Common myeloid progenitor, CD34-positive (primary cell): Measurements from ENCODE around the gene AMIGO3.
"Not testable (repeated sequence)": the region's sequence is repeated elsewhere in the genome, so short reads cannot be mapped to it uniquely, and the experiment has no call there.

Experiments used
- CTCF ChIA-PET: fragments of 350-600 bp; sonication (Branson Sonifier 250); formaldehyde crosslinking; loops from one replicate; lab custom pipeline; 2021; ENCODE audit warnings: antibody characterized with exemption; lab: Charles Lee
- POLR2A ChIA-PET: fragments of 350-600 bp; sonication (Branson Sonifier 250); formaldehyde crosslinking; loops from one replicate; lab custom pipeline; 2021; ENCODE audit warnings: antibody characterized with exemption; lab: Charles Lee
- DNase-seq, 3 donors: peaks; one replicate each; pipeline versions ENCODE4 v3.0.0 to v3.0.0-alpha.2; 2013
- H3K27ac ChIP-seq, 2 experiments: 1 replicate in 1 of 2; 2 replicates in 1 of 2; pipeline ENCODE4 v1.7.0; 2013; ENCODE audit warnings: inconsistent platforms in 2 of 2, low read length in 2 of 2, mild to moderate bottlenecking in 2 of 2, low read depth in 1 of 2, moderate library complexity in 1 of 2; ENCODE audit not compliant: severe bottlenecking in 2 of 2, insufficient read depth in 1 of 2, poor library complexity in 1 of 2
- H3K27me3 ChIP-seq, 5 experiments: replicated peaks in 2 of 5; 1 replicate in 3 of 5; 2 replicates in 2 of 5; pipeline versions ENCODE4 v1.6.1 to v1.7.0; 2013; ENCODE audit warnings: low read length in 4 of 5, mild to moderate bottlenecking in 2 of 5, moderate library complexity in 2 of 5, inconsistent platforms in 1 of 5; ENCODE audit not compliant: insufficient read depth in 5 of 5, control insufficient read depth in 4 of 5
- H3K36me3 ChIP-seq, 4 experiments: 1 replicate in 2 of 4; 2 replicates in 2 of 4; pipeline versions ENCODE4 v1.6.1 to v1.7.0; 2013; ENCODE audit warnings: low read length in 3 of 4, control low read depth in 1 of 4, mild to moderate bottlenecking in 1 of 4; ENCODE audit not compliant: control insufficient read depth in 4 of 4, insufficient read depth in 4 of 4
- H3K4me1 ChIP-seq, 4 experiments: 1 replicate in 3 of 4; 2 replicates in 1 of 4; pipeline versions ENCODE4 v1.6.1 to v1.7.1; 2013; ENCODE audit warnings: low read length in 3 of 4, mild to moderate bottlenecking in 3 of 4, control low read depth in 1 of 4, inconsistent platforms in 1 of 4, moderate library complexity in 1 of 4; ENCODE audit not compliant: control insufficient read depth in 4 of 4, insufficient read depth in 4 of 4; ENCODE audit errors: control extremely low read depth in 1 of 4
- H3K4me3 ChIP-seq, 7 experiments: 1 replicate in 4 of 7; 2 replicates in 3 of 7; pipeline versions ENCODE4 v1.5.1 to v1.7.0; 2013; ENCODE audit warnings: mild to moderate bottlenecking in 7 of 7, low read length in 6 of 7, moderate library complexity in 6 of 7, inconsistent platforms in 2 of 7, low read depth in 2 of 7, control low read depth in 1 of 7; ENCODE audit not compliant: insufficient read depth in 4 of 7, control insufficient read depth in 1 of 7; ENCODE audit errors: extremely low read depth in 1 of 7
- H3K9me3 ChIP-seq, 5 experiments: 1 replicate in 4 of 5; 2 replicates in 1 of 5; pipeline versions ENCODE4 v1.6.1 to v1.7.1; 2013; ENCODE audit warnings: low read length in 4 of 5, mild to moderate bottlenecking in 2 of 5, inconsistent platforms in 1 of 5, low read depth in 1 of 5, moderate library complexity in 1 of 5; ENCODE audit not compliant: control insufficient read depth in 4 of 5, insufficient read depth in 2 of 5; ENCODE audit errors: control extremely low read depth in 1 of 5
- WGBS: methylation state at CpG from one replicate; pipeline ENCODE4 v1.1.5; 2013; ENCODE audit not compliant: insufficient coverage; 5-methylcytosine and 5-hydroxymethylcytosine counted together

AMIGO3 gene

GRCh38 chr3:49689046-49689907 is 30.2 kb downstream of the AMIGO3 start, which contains the start of the genes MST1 and RNF123:
TSS of gene MST1 (minus strand) at chr3:49689474. CDS start at chr3:49688691, 783 bp downstream.
TSS of gene RNF123 (plus strand) at chr3:49689557. CDS start at chr3:49691166, 1,609 bp downstream.
- H3K36me3 ChIP-seq, result peaks cover 0 to 4% (median 1%) of the 10 kb centered on the region in 4 experiments
- H3K4me3 ChIP-seq, result peak within 1 kb of the TSS; percentile 78 to 91 (median 82)
- H3K27ac ChIP-seq, result peak within 1 kb of the TSS; percentile 70 to 83
- peaks cover 0 to 30% (median 25%) of the 10 kb centered on the region in 4 experiments for H3K4me1 ChIP-seq
- peaks cover 0 to 14% (median 2%) of the 10 kb centered on the region in 5 experiments for H3K27me3 ChIP-seq
- CTCF ChIA-PET, result interaction anchor here (0.6 to 0.7 kb wide), 2 partner anchors 11 to 18 kb away, joined by 3 read pairs; no protein-coding TSS in a partner anchor
- WGBS, result under 1% methylated on average over 47 of the region's 66 CpGs
- peak; percentile 91 to 94 (median 93) for DNase-seq
- H3K9me3 ChIP-seq, result no peaks in the 10 kb centered on the region
- POLR2A ChIA-PET, result interaction anchor here (0.6 kb wide), 1 partner anchor 23 kb away, joined by 3 read pairs; no protein-coding TSS in a partner anchor

- DNase-seq, H3K9me3 ChIP-seq, CTCF ChIA-PET: not testable (repeated sequence)
- POLR2A ChIA-PET, result interaction anchor here (0.6 kb wide), 1 partner anchor 24 kb away, joined by 3 read pairs; no protein-coding TSS in a partner anchor
- Histone ChIP-seq H3K4me3 (peak overlapping the region in 6 of 7 experiments; percentile 80 to 91 (median 85)), H3K27ac (peak overlapping the region in 1 of 2 experiments; percentile 83), H3K4me1 (peaks cover 0 to 30% (median 25%) of the 10 kb centered on the region in 4 experiments), H3K36me3 (peaks cover 2 to 10% (median 5%) of the 10 kb centered on the region in 4 experiments), H3K27me3 (peaks cover 0 to 14% (median 2%) of the 10 kb centered on the region in 5 experiments)
- WGBS, result 100% methylated on average over 4 of the region's 7 CpGs
Measured at GRCh38 chr3:49688338-49689045, 31.0 kb downstream of the AMIGO3 start.

- POLR2A ChIA-PET, H3K27ac ChIP-seq, H3K9me3 ChIP-seq, CTCF ChIA-PET, DNase-seq, H3K4me3 ChIP-seq: not testable (repeated sequence)
- Histone ChIP-seq H3K27me3 (peaks cover 0 to 14% (median 2%) of the 10 kb centered on the region in 5 experiments), H3K4me1 (peaks cover 0 to 30% (median 25%) of the 10 kb centered on the region in 4 experiments), H3K36me3 (peaks cover 6 to 21% (median 14%) of the 10 kb centered on the region in 4 experiments)
- 100% methylated on average over 3 of the region's 12 CpGs for WGBS
Measured at GRCh38 chr3:49687424-49687795, 32.1 kb downstream of the AMIGO3 start.

- Histone ChIP-seq H3K36me3 (peaks cover 6 to 26% (median 19%) of the 10 kb centered on the region in 4 experiments), H3K27me3 (peaks cover 0 to 14% (median 2%) of the 10 kb centered on the region in 5 experiments), H3K4me1 (peaks cover 0 to 30% (median 25%) of the 10 kb centered on the region in 4 experiments), H3K4me3 (peak overlapping the region in 5 of 7 experiments; percentile 26 to 69 (median 37))
- peak; percentile 34 to 63 (median 51) for DNase-seq
- POLR2A ChIA-PET, H3K9me3 ChIP-seq, H3K27ac ChIP-seq, CTCF ChIA-PET: not testable (repeated sequence)
- WGBS, result 18% methylated on average over 37 of the region's 44 CpGs
Measured at GRCh38 chr3:49686769-49687423, 32.6 kb downstream of the AMIGO3 start.

GRCh38 chr3:49686346-49686745 is 33.1 kb downstream of the AMIGO3 start:
- POLR2A ChIA-PET, H3K27ac ChIP-seq, H3K9me3 ChIP-seq: not testable (repeated sequence)
- Histone ChIP-seq H3K27me3 (peaks cover 0 to 14% (median 2%) of the 10 kb centered on the region in 5 experiments), H3K36me3 (peaks cover 6 to 32% (median 24%) of the 10 kb centered on the region in 4 experiments), H3K4me1 (peaks cover 0 to 29% (median 24%) of the 10 kb centered on the region in 4 experiments), H3K4me3 (peak overlapping the region in 5 of 7 experiments; percentile 26 to 69 (median 37))
- DNase-seq, result peak in 1 of 3 donors; percentile 32
- 2% methylated on average over 16 of the region's 29 CpGs for WGBS
- CTCF ChIA-PET, result interaction anchor here (0.6 kb wide), 1 partner anchor 591 kb away, joined by 4 read pairs; no protein-coding TSS in a partner anchor

- CTCF ChIA-PET, result interaction anchor here (0.6 kb wide), 1 partner anchor 591 kb away, joined by 4 read pairs; no protein-coding TSS in a partner anchor
- peaks cover 0 to 24% (median 20%) of the 10 kb centered on the region in 4 experiments for H3K4me1 ChIP-seq
- H3K27ac ChIP-seq, DNase-seq, H3K4me3 ChIP-seq, H3K9me3 ChIP-seq, POLR2A ChIA-PET: not testable (repeated sequence)
- peaks cover 6 to 37% (median 28%) of the 10 kb centered on the region in 4 experiments for H3K36me3 ChIP-seq
- 29% methylated on average over 20 of the region's 36 CpGs for WGBS
- peaks cover 0 to 14% (median 2%) of the 10 kb centered on the region in 5 experiments for H3K27me3 ChIP-seq
Measured at GRCh38 chr3:49685846-49686245, 33.6 kb downstream of the AMIGO3 start.
